ENCODE results near the gene SLC5A5.

The SLC5A5 gene

GRCh38 chr19:17873786-17874757, 2.3 kb downstream of the SLC5A5 start:
- ChIA-PET POLR2A (no interaction called here), CTCF (no interaction called here)
- no peak for TF ChIP-seq SP1 (IDR thresholded peaks at IDR 0.05)
- TF ChIP-seq L3MBTL2 (conservative IDR thresholded peaks at IDR 0.05), result peak; percentile 77
- peak; percentile 90 for DNase-seq (ENCODE audit: extremely low spot score)

GRCh38 chr19:17874758-17875135, 3.0 kb downstream of the SLC5A5 start:
- no peak for DNase-seq (ENCODE audit: extremely low spot score)
- TF ChIP-seq, protein P1, sequence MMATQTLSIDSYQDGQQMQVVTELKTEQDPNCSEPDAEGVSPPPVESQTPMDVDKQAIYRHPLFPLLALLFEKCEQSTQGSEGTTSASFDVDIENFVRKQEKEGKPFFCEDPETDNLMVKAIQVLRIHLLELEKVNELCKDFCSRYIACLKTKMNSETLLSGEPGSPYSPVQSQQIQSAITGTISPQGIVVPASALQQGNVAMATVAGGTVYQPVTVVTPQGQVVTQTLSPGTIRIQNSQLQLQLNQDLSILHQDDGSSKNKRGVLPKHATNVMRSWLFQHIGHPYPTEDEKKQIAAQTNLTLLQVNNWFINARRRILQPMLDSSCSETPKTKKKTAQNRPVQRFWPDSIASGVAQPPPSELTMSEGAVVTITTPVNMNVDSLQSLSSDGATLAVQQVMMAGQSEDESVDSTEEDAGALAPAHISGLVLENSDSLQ (IDR thresholded peaks at IDR 0.05), result no peak
- TF ChIP-seq NFRKB (IDR thresholded peaks at IDR 0.05) (no peak), ARNT (IDR thresholded peaks at IDR 0.05) (no peak), ELF4 (IDR thresholded peaks at IDR 0.05) (no peak), SP1 (IDR thresholded peaks at IDR 0.05) (no peak), FOXK2 (IDR thresholded peaks at IDR 0.05) (no peak), FOXM1 (IDR thresholded peaks at IDR 0.05; ENCODE audit: borderline replicate concordance) (no peak), LEF1 (IDR thresholded peaks at IDR 0.05; ENCODE audit: borderline replicate concordance) (no peak), CTBP1 (IDR thresholded peaks at IDR 0.05; ENCODE audit: borderline replicate concordance) (no peak), TARDBP (IDR thresholded peaks at IDR 0.05) (no peak), L3MBTL2 (conservative IDR thresholded peaks at IDR 0.05) (no peak), FOXA1 (IDR thresholded peaks at IDR 0.05) (no peak), ZNF384 (IDR thresholded peaks at IDR 0.05) (no peak), BHLHE40 (IDR thresholded peaks at IDR 0.05; ENCODE audit: borderline replicate concordance) (no peak), HDGF (IDR thresholded peaks at IDR 0.05; ENCODE audit: borderline replicate concordance) (no peak), SUZ12 (IDR thresholded peaks at IDR 0.05) (no peak)
- POLR2A ChIA-PET, result no interaction called here
- CTCF ChIA-PET, result no interaction called here

DNA sequence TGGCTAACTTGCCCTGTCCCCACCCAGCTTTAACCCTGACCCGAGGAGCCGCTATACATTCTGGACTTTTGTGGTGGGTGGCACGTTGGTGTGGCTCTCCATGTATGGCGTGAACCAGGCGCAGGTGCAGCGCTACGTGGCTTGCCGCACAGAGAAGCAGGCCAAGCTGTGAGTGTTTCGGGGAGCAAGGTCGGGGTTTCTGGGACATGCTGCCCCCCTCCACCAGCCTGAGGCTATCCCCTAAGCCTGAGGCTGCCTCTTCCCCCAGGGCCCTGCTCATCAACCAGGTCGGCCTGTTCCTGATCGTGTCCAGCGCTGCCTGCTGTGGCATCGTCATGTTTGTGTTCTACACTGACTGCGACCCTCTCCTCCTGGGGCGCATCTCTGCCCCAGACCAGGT, 6.0 kb downstream of the SLC5A5 start:
- POLR2A ChIA-PET, result no interaction called here
- CTCF ChIA-PET, result interaction anchor here (0.6 kb wide), 1 partner anchor 111 kb away, joined by 4 read pairs; no protein-coding TSS in a partner anchor
- no peak for DNase-seq (ENCODE audit: extremely low spot score)
- no peak for TF ChIP-seq ZNF384 (IDR thresholded peaks at IDR 0.05)

GRCh38 chr19:17879466-17879865, 7.7 kb downstream of the SLC5A5 start:
- POLR2A ChIA-PET, result no interaction called here
- CTCF ChIA-PET, result no interaction called here
- no peak for DNase-seq (ENCODE audit: extremely low spot score)
- TF ChIP-seq TARDBP (IDR thresholded peaks at IDR 0.05), result no peak
- TF ChIP-seq FOXK2 (IDR thresholded peaks at IDR 0.05), result no peak
- TF ChIP-seq LEF1 (IDR thresholded peaks at IDR 0.05; ENCODE audit: borderline replicate concordance), result no peak
- no peak for TF ChIP-seq NFRKB (IDR thresholded peaks at IDR 0.05)
- no peak for TF ChIP-seq HDGF (IDR thresholded peaks at IDR 0.05; ENCODE audit: borderline replicate concordance)
- TF ChIP-seq ZNF384 (IDR thresholded peaks at IDR 0.05), result no peak
- TF ChIP-seq, protein P1 (IDR thresholded peaks at IDR 0.05), result no peak
- no peak for TF ChIP-seq FOXM1 (IDR thresholded peaks at IDR 0.05; ENCODE audit: borderline replicate concordance)
- TF ChIP-seq ARNT (IDR thresholded peaks at IDR 0.05), result no peak
- TF ChIP-seq CTBP1 (IDR thresholded peaks at IDR 0.05; ENCODE audit: borderline replicate concordance), result no peak
- no peak for TF ChIP-seq ELF4 (IDR thresholded peaks at IDR 0.05)
- TF ChIP-seq BHLHE40 (IDR thresholded peaks at IDR 0.05; ENCODE audit: borderline replicate concordance), result no peak

GRCh38 chr19:17881701-17882100, 10.0 kb downstream of the SLC5A5 start:
- ChIA-PET POLR2A (no interaction called here), CTCF (no interaction called here)
- DNase-seq (ENCODE audit: extremely low spot score), result no peak
- TF ChIP-seq FOXA1 (IDR thresholded peaks at IDR 0.05) (no peak), L3MBTL2 (conservative IDR thresholded peaks at IDR 0.05) (no peak), LEF1 (IDR thresholded peaks at IDR 0.05; ENCODE audit: borderline replicate concordance) (no peak), HDGF (IDR thresholded peaks at IDR 0.05; ENCODE audit: borderline replicate concordance) (no peak), FOXK2 (IDR thresholded peaks at IDR 0.05) (no peak), ELF4 (IDR thresholded peaks at IDR 0.05) (no peak), SUZ12 (IDR thresholded peaks at IDR 0.05) (no peak), SP1 (IDR thresholded peaks at IDR 0.05) (no peak), ZNF384 (IDR thresholded peaks at IDR 0.05) (no peak), ARNT (IDR thresholded peaks at IDR 0.05) (no peak), CTBP1 (IDR thresholded peaks at IDR 0.05; ENCODE audit: borderline replicate concordance) (no peak), NFRKB (IDR thresholded peaks at IDR 0.05) (no peak)
- TF ChIP-seq, protein P1 (IDR thresholded peaks at IDR 0.05), result no peak

- TF ChIP-seq FOXA1 (IDR thresholded peaks at IDR 0.05) (no peak), TARDBP (IDR thresholded peaks at IDR 0.05) (no peak), ARNT (IDR thresholded peaks at IDR 0.05) (no peak), BHLHE40 (IDR thresholded peaks at IDR 0.05; ENCODE audit: borderline replicate concordance) (no peak), HDGF (IDR thresholded peaks at IDR 0.05; ENCODE audit: borderline replicate concordance) (no peak), SUZ12 (IDR thresholded peaks at IDR 0.05) (no peak), LEF1 (IDR thresholded peaks at IDR 0.05; ENCODE audit: borderline replicate concordance) (no peak), FOXM1 (IDR thresholded peaks at IDR 0.05; ENCODE audit: borderline replicate concordance) (no peak), SP1 (IDR thresholded peaks at IDR 0.05) (no peak), ZNF384 (IDR thresholded peaks at IDR 0.05) (no peak), NFRKB (IDR thresholded peaks at IDR 0.05) (no peak), ELF4 (IDR thresholded peaks at IDR 0.05) (no peak), CTBP1 (IDR thresholded peaks at IDR 0.05; ENCODE audit: borderline replicate concordance) (no peak), FOXK2 (IDR thresholded peaks at IDR 0.05) (no peak), L3MBTL2 (conservative IDR thresholded peaks at IDR 0.05) (no peak)
- TF ChIP-seq, protein P1 (IDR thresholded peaks at IDR 0.05), result no peak
- POLR2A ChIA-PET, result no interaction called here
- CTCF ChIA-PET, result no interaction called here
- peak; percentile 69 for DNase-seq (ENCODE audit: extremely low spot score)
These were observed 12.1 kb downstream of the SLC5A5 start for GRCh38 chr19:17883627-17884410.

Data from HEK293T (cell line).